ENCODE results near the gene ARMC5.
"Not testable (repeated sequence)": the region's sequence is repeated elsewhere in the genome, so short reads cannot be mapped to it uniquely, and the experiment has no call there.

DNA sequence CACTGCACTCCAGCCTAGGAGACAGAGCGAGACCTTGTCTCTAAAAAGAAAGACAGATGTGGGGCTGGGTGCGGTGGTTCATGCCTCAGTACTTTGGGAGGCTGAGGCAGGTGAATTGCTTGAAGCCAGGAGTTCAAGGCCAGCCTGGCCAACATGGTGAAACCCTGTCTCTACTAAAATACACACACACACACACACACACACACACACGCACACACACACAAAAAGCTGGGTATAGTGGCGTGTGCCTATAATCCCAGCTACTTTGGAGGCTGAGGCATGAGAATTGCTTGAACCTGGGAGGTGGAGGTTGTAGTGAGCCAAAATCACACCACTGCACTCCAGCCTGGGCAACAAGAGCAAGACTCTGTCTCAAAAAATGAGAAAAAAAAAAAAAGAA, 24.7 kb downstream of the ARMC5 start:
- not testable (repeated sequence) for TF ChIP-seq POLR2AphosphoS5 (IDR thresholded peaks at IDR 0.05; ENCODE audit: borderline replicate concordance, low read depth, low read length); EZH2 (IDR thresholded peaks at IDR 0.05)

All from SK-N-MC (cell line).